ENCODE measurements around the gene IGFBP6.
"Not testable (repeated sequence)": the region's sequence is repeated elsewhere in the genome, so short reads cannot be mapped to it uniquely, and the experiment has no call there.

IGFBP6 gene

GRCh38 chr12:53098354-53098981 is 1.0 kb downstream of the IGFBP6 start:
- no peak for DNase-seq

- DNase-seq, result peak; percentile 91
Measured at GRCh38 chr12:53099071-53099882, 1.8 kb downstream of the IGFBP6 start.

DNA sequence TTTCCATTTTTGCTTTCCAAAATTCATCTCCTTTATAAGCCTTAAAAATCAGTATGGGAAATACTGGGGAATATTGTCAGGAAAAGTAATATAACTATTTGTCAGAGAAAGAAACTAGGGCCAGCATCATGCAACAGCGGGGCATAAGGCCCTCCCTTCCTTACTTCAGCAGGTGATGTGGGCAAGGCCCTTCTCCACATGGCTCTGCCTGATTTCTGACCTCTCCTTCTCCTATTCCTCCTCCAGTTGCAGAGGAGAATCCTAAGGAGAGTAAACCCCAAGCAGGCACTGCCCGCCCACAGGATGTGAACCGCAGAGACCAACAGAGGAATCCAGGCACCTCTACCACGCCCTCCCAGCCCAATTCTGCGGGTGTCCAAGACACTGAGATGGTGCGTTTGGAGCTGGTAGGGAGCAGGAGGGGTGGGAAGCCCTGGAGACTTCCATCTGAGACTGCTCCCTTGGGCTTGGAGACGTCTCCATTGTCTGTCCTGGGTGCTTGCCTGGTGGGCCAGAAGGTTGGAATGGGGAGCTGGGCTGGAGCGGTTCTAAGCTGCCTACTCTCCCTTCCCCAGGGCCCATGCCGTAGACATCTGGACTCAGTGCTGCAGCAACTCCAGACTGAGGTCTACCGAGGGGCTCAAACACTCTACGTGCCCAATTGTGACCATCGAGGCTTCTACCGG is 3.1 kb downstream of the IGFBP6 start:
- no peak for DNase-seq

DNA sequence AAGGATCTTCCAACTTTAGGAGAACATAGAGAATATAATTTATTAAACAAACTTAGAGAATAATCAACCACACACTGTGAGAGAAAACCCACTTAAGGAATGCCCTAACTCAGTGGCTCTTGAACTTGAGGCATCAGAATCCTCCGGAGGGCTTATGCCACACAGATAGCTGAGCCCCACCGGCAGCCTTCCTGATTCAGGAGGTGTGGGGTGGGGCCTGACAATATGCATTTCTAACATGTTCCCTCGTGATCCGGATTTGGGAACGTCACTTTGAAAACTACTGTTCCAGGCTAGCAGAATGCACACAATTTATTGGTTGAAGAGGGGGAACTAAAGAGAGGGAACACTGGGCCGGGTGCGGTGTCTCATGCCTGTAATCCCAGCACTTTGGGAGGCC is 3.8 kb downstream of the IGFBP6 start:
- no peak for DNase-seq

GRCh38 chr12:53101931-53102781 is 4.7 kb downstream of the IGFBP6 start:
- DNase-seq, result no peak

- no peak for DNase-seq
Measured at GRCh38 chr12:53102883-53103807, 5.7 kb downstream of the IGFBP6 start, which contains the start of gene SOAT2. SOAT2 (plus strand) TSS chr12:53103486; CDS start chr12:53103578, 92 bp downstream.

DNA sequence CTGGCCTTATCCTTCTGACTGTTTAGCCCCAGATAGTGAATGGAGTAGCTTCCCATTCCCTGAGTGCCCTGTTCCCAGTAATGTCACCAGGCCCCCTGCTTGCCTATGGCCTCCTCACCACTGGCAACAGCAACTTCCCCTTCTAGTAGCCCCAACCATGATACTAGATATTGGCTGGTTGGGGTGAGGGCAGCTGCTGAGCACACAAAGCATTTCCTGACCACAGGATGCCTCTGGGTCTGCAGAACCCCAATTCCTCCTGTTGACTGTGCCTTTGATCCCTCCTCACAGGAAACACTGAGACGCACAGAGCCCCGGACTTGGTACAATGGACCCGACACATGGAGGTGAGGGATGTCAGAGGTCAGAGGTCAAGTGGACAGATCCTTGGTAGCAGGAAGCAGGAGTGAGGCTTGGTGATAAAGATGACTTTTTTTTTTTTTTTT is 6.4 kb downstream of the IGFBP6 start:
- DNase-seq, result no peak

DNA sequence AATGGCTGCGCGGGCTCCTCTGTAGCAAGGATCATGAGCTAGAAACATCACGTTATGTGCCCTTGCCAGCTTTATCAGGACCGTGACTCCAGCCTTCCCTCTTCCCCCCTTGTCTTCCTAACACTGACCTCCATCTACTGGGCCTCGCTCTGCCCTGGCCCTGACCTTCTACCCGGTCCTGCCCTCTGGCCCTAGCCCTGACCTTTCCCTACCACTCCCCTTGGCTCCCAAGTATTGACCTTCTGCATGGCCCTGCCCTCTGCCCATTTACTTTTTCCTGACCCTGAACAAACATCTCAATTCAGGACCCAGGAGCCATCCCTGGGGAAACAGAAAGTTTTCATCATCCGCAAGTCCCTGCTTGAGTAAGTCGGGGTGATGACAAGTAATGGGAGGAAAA is 7.8 kb downstream of the IGFBP6 start:
- DNase-seq, result no peak

DNA sequence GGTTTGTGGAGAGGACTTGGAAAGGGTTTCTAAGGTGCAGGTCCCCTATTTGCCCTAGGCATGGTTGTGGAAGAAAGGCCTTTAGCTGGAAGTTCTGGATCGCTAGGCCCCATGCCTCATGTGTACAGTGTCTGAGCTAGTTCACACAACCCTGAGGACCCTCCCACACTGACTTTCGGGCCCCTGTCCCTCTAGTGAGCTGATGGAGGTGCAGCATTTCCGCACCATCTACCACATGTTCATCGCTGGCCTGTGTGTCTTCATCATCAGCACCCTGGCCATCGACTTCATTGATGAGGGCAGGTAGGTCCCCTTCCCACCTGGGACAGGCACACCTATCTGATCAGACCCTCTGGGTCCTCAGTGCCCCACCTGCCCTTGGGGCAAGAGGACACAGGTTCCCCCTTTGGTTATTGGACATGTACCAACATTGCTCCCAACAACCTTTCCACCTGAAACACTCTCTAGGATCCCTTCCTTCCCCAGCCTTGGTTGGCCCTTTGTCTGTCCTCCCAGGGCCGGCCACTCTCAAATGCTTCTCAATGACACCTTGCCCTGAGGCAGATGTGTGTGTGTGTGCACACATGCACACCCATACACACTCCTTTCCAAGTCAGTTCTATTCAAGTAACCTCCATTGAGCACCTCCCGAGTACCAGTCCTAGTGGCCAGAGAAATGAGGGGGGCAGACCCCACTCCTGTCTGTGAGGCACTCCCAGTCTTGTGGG is 8.4 kb downstream of the IGFBP6 start:
- no peak for DNase-seq

DNA sequence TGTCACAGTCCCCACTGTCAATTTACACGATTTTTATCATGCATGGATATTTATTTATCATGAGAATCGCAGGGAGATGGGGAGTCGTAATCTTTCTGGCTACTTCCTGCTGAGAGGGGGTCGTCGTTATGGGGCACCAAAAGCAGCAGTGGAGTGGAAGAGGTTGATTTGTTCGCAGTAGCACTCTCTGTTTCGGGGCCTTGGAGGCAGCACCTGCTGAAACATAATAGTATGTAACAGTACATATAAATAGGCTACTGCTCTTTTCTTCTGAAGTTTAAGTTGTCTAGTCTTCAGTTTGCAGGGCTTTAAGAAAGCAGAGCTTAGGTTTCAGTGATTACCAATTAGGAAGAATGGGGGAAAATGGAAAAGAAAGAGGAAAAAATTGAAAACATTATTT is 9.7 kb downstream of the IGFBP6 start:
- DNase-seq, result no peak

DNA sequence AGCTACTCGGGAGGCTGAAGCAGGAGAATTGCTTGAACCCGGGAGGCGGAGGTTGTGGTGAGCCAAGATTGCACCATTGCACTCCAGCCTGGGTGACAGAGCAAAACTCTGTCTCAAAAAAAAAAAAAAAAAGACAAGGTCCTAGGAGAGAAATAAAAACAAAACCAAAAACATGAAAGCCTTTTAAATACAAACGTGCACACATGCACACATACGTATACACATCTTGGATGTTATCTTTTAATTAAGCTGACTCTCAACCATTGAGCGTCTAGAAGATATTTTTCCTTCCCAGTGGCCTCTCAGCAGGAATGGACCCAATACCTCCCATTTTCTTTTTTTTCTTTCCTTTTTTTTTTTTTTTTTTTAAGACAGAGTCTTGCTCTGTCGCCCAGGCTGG is 15.0 kb downstream of the IGFBP6 start:
- not testable (repeated sequence) for DNase-seq

- no peak for DNase-seq
Measured at GRCh38 chr12:53113136-53113705, 15.8 kb downstream of the IGFBP6 start.

- no peak for DNase-seq
Measured at GRCh38 chr12:53113951-53114350, 16.5 kb downstream of the IGFBP6 start.

DNA sequence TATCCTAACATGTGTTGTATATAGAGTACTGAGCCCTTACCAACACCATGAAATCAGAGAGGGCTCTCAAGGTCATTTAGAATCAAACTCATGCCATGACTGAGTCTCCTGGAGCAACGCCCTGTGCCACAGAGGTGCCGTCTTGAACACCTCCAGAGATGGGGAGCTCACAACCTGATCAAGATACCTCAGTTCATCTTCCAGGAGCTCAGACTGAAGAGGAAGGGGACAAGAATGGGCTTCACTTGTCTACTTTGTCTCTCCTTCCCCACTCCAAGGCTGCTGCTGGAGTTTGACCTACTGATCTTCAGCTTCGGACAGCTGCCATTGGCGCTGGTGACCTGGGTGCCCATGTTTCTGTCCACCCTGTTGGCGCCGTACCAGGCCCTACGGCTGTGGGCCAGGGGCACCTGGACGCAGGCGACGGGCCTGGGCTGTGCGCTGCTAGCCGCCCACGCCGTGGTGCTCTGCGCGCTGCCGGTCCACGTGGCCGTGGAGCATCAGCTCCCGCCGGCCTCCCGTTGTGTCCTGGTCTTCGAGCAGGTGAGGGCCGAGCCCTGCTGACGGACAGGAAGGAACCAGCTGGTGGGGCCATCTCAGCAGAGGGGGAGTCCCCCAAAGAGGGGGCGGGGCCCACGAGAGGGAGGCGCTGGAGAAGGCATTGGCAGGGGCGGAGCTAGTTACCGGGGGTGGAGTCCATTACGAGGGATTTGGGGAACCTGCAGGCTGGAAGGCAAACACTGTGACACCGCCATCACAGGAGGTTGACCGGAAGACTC is 17.8 kb downstream of the IGFBP6 start:
- no peak for DNase-seq

DNA sequence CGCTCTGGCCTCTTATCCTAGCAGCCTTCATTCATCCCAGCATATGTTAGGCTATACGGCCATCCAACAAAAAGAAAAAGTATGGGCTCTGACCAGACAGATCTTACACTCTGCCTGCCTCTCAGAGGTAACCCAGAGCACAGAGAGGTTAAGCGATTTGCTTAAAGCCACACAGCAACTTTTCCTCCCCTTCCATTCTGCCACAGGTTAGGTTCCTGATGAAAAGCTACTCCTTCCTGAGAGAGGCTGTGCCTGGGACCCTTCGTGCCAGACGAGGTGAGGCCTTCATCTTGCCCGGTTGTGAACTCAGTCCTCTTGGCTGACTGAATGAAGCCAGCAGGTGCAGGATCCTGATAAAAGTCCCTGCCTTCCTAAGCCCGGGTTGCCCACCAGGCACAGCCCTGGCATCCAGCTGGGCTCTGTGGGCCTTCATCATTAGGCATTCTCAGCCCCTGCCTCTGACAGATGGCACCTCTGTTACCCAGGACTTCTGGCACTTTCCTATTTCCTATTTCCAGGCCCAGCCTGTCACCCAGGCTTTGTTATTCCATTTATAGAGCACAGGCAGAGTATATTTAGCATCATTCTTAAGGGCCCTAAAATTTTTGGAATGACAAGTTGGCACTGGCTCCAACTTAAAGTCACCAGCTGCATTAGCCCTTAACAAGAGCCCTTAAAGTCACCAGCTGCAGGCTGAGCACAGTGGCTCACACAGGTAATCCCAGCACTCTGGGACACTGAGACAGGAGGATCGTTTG is 18.6 kb downstream of the IGFBP6 start:
- no peak for DNase-seq

DNA sequence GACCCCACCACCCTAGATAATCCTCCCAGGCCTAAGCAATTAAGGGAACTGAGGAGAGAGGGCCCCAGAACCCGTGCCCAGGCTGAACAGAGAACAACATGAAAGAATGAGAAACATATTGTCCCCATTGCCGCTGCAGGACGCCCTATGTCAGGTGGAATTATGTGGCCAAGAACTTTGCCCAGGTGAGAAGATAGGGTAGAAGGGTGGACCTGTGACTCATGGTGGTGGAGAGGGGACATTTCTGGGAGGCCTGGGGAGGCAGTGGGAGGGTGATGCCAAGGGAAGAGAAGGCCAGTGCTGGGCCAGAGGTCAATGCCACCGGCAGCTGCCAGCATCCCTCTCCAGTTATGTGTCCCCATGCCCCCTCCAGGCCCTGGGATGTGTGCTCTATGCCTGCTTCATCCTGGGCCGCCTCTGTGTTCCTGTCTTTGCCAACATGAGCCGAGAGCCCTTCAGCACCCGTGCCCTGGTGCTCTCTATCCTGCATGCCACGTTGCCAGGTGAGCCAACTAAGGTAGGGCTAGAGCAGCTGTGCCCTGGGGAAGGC is 21.4 kb downstream of the IGFBP6 start:
- no peak for DNase-seq

GRCh38 chr12:53120685-53121525 is 23.4 kb downstream of the IGFBP6 start:
- DNase-seq, result peak; percentile 20
